ENCODE measurements around the gene MPRIP.

MPRIP gene

GRCh38 chr17:17231621-17232302, 189.5 kb downstream of the MPRIP start:
- no peak for DNase-seq (ENCODE audit: extremely low read depth, insufficient read length)

GRCh38 chr17:17232303-17232621, 190.0 kb downstream of the MPRIP start:
- TF ChIP-seq, protein P1, sequence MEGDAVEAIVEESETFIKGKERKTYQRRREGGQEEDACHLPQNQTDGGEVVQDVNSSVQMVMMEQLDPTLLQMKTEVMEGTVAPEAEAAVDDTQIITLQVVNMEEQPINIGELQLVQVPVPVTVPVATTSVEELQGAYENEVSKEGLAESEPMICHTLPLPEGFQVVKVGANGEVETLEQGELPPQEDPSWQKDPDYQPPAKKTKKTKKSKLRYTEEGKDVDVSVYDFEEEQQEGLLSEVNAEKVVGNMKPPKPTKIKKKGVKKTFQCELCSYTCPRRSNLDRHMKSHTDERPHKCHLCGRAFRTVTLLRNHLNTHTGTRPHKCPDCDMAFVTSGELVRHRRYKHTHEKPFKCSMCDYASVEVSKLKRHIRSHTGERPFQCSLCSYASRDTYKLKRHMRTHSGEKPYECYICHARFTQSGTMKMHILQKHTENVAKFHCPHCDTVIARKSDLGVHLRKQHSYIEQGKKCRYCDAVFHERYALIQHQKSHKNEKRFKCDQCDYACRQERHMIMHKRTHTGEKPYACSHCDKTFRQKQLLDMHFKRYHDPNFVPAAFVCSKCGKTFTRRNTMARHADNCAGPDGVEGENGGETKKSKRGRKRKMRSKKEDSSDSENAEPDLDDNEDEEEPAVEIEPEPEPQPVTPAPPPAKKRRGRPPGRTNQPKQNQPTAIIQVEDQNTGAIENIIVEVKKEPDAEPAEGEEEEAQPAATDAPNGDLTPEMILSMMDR (IDR thresholded peaks at IDR 0.05; ENCODE audit: insufficient read depth, low read length, poor library complexity, severe bottlenecking) = no peak
- H3K27me3 ChIP-seq (replicated peaks; ENCODE audit: control insufficient read depth, insufficient read depth, low read length) = no peaks in the 10 kb centered on the region
- peaks cover 15% of the 10 kb centered on the region for H3K36me3 ChIP-seq (ENCODE audit: control insufficient read depth, insufficient read depth, low read length)
- H3K4me3 ChIP-seq (replicated peaks; ENCODE audit: low read depth, low read length) = no peak overlapping the region
- no peak for DNase-seq (ENCODE audit: extremely low read depth, insufficient read length)

More at GRCh38 chr17:17231621-17232302, 189.5 kb downstream of the MPRIP start:
- TF ChIP-seq, protein P1 (IDR thresholded peaks at IDR 0.05; ENCODE audit: insufficient read depth, low read length, poor library complexity, severe bottlenecking) = no peak
- Histone ChIP-seq H3K27me3 (replicated peaks; ENCODE audit: control insufficient read depth, insufficient read depth, low read length) (no peaks in the 10 kb centered on the region), H3K36me3 (ENCODE audit: control insufficient read depth, insufficient read depth, low read length) (peaks cover 16% of the 10 kb centered on the region), H3K4me3 (replicated peaks; ENCODE audit: low read depth, low read length) (no peak overlapping the region)

GRCh38 chr17:17235212-17236174, 193.2 kb downstream of the MPRIP start:
- Histone ChIP-seq H3K4me3 (replicated peaks; ENCODE audit: low read depth, low read length) (peak overlapping the region; percentile 82), H3K27me3 (replicated peaks; ENCODE audit: control insufficient read depth, insufficient read depth, low read length) (no peaks in the 10 kb centered on the region), H3K36me3 (ENCODE audit: control insufficient read depth, insufficient read depth, low read length) (peaks cover 6% of the 10 kb centered on the region)
- TF ChIP-seq, protein P1 (IDR thresholded peaks at IDR 0.05; ENCODE audit: insufficient read depth, low read length, poor library complexity, severe bottlenecking) = no peak
- DNase-seq (ENCODE audit: extremely low read depth, insufficient read length) = no peak

DNA sequence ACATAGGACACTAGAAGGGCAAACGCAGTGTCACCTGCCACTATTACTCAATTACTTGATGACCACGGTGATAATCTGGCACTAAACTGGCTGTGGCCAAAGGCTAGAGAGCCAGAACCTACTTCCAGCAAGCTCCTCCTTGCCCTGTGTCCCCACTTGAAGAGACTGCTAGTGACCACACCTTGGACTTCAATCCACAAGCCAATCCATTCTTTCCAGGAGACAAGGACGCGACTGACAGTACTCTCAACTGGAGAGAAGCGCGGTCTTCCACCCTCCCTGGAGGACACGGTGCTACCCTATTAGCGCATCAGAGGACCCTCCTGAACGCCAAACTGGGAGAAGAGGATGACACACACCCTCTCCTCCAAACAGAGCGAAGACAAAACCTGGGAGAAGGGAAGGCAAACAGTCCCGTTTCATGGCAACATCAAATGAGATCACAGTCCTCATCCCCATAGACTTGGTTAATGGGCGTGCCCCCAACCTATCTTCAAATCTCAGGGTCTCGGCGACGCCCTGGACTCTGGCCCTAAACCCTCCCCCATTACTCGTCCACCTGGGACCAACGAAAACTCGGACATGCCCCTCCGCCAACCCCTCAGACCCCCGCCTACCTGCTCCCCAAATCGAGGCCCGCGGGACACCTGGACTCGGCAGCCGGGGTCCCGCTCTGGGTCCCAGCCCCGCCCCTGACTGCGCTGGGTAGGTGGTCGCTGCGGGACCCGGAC, 194.2 kb downstream of the MPRIP start:
- no peak for DNase-seq (ENCODE audit: extremely low read depth, insufficient read length)
- H3K27me3 ChIP-seq (replicated peaks; ENCODE audit: control insufficient read depth, insufficient read depth, low read length) = no peaks in the 10 kb centered on the region
- peak overlapping the region; percentile 82 for H3K4me3 ChIP-seq (replicated peaks; ENCODE audit: low read depth, low read length)
- peaks cover 5% of the 10 kb centered on the region for H3K36me3 ChIP-seq (ENCODE audit: control insufficient read depth, insufficient read depth, low read length)
- TF ChIP-seq, protein P1 (IDR thresholded peaks at IDR 0.05; ENCODE audit: insufficient read depth, low read length, poor library complexity, severe bottlenecking) = no peak

- peak; percentile 91 for DNase-seq (ENCODE audit: extremely low read depth, insufficient read length)
- Histone ChIP-seq H3K36me3 (ENCODE audit: control insufficient read depth, insufficient read depth, low read length) (no peaks in the 10 kb centered on the region; the same call in none of the 2 replicates), H3K4me3 (replicated peaks; ENCODE audit: low read depth, low read length) (peak within 1 kb of the TSS; percentile 82), H3K27me3 (replicated peaks; ENCODE audit: control insufficient read depth, insufficient read depth, low read length) (no peaks in the 10 kb centered on the region)
- TF ChIP-seq, protein P1 (IDR thresholded peaks at IDR 0.05; ENCODE audit: insufficient read depth, low read length, poor library complexity, severe bottlenecking) = no peak
Measured at GRCh38 chr17:17237026-17237799, 195.0 kb downstream of the MPRIP start, which contains the start of gene FLCN. TSS of gene FLCN (minus strand) at chr17:17237168. CDS start at chr17:17228137, 9,031 bp downstream.
